Neuronal stem cell (in vitro differentiated cells): Measurements from ENCODE around the gene BCL3.
"Not testable (repeated sequence)": the region's sequence is repeated elsewhere in the genome, so short reads cannot be mapped to it uniquely, and the experiment has no call there.

ENCODE experiments used
- DNase-seq: peaks from one replicate; pipeline ENCODE4 v3.0.0-alpha.2; 2013; ENCODE audit warnings: low spot score
- H2AFZ ChIP-seq: one replicate; pipeline ENCODE4 v1.6.1; 2013; ENCODE audit warnings: mild to moderate bottlenecking, low read length, inconsistent platforms
- H2AK5ac ChIP-seq: 2 replicates; pipeline ENCODE4 v1.6.1; 2013; ENCODE audit warnings: low read depth, mild to moderate bottlenecking, inconsistent platforms, low read length, moderate library complexity, mixed read lengths
- H2BK120ac ChIP-seq: 2 replicates; pipeline ENCODE4 v1.6.1; 2013; ENCODE audit warnings: low read depth, mild to moderate bottlenecking, inconsistent platforms, low read length, moderate library complexity, mixed read lengths
- H2BK12ac ChIP-seq: one replicate; pipeline ENCODE4 v1.6.1; 2013; ENCODE audit warnings: low read length, inconsistent platforms
- H2BK15ac ChIP-seq: 2 replicates; pipeline ENCODE4 v1.6.1; 2013; ENCODE audit warnings: mild to moderate bottlenecking, low read length, inconsistent platforms, mixed read lengths
- H2BK5ac ChIP-seq: one replicate; pipeline ENCODE4 v1.6.1; 2013; ENCODE audit warnings: inconsistent platforms, mild to moderate bottlenecking, low read length, moderate library complexity
- H3K14ac ChIP-seq: one replicate; pipeline ENCODE4 v1.6.1; 2013; ENCODE audit warnings: low read length, inconsistent platforms
- H3K18ac ChIP-seq: 2 replicates; pipeline ENCODE4 v1.6.1; 2013; ENCODE audit warnings: low read length, inconsistent platforms
- H3K23ac ChIP-seq: 2 replicates; pipeline ENCODE4 v1.6.1; 2013; ENCODE audit warnings: low read depth, mild to moderate bottlenecking, mixed read lengths, low read length, inconsistent platforms; ENCODE audit not compliant: poor library complexity
- H3K27ac ChIP-seq: replicated peaks from 3 replicates; pipeline ENCODE4 v1.5.1; 2013; ENCODE audit warnings: low read length, inconsistent platforms
- H3K27me3 ChIP-seq, 3 experiments: 2 replicates each; pipeline ENCODE4 v1.6.1; 2013; ENCODE audit warnings: low read length in 3 of 3, mild to moderate bottlenecking in 2 of 3, inconsistent platforms in 1 of 3, low read depth in 1 of 3, mixed read lengths in 1 of 3, moderate library complexity in 1 of 3; ENCODE audit not compliant: control insufficient read depth in 3 of 3, insufficient read depth in 3 of 3
- H3K36me3 ChIP-seq, 2 donors: replicated peaks in 1 of 2; 2 replicates each; pipeline ENCODE4 v1.6.1; 2013; ENCODE audit warnings: low read length in 2 of 2; ENCODE audit not compliant: control insufficient read depth in 2 of 2, insufficient read depth in 2 of 2
- H3K4ac ChIP-seq: 2 replicates; pipeline ENCODE4 v1.6.1; 2013; ENCODE audit warnings: inconsistent platforms, mild to moderate bottlenecking, low read length, moderate library complexity
- H3K4me1 ChIP-seq, 2 donors: 1 replicate in 1 of 2; 2 replicates in 1 of 2; pipeline ENCODE4 v1.6.1; 2013; ENCODE audit warnings: low read length in 2 of 2, low read depth in 1 of 2; ENCODE audit not compliant: control insufficient read depth in 2 of 2, insufficient read depth in 1 of 2
- H3K4me2 ChIP-seq: one replicate; pipeline ENCODE4 v1.6.1; 2013; ENCODE audit warnings: mild to moderate bottlenecking, low read length, inconsistent platforms; ENCODE audit not compliant: insufficient read depth, poor library complexity, severe bottlenecking
- H3K4me3 ChIP-seq, 2 donors: 2 replicates each; pipeline ENCODE4 v1.5.1; 2013; ENCODE audit warnings: low read length in 2 of 2, mild to moderate bottlenecking in 2 of 2, inconsistent platforms in 1 of 2, moderate library complexity in 1 of 2
- H3K79me1 ChIP-seq: one replicate; pipeline ENCODE4 v1.6.1; 2013; ENCODE audit warnings: low read depth, mild to moderate bottlenecking, inconsistent platforms, low read length, moderate library complexity
- H3K9ac ChIP-seq: one replicate; pipeline ENCODE4 v1.6.1; 2013; ENCODE audit warnings: mild to moderate bottlenecking, low read depth, low read length, inconsistent platforms; ENCODE audit not compliant: poor library complexity
- H3K9me3 ChIP-seq, 2 donors: replicated peaks in 1 of 2; 2 replicates each; pipeline versions ENCODE3 to v1.6.1; 2013; ENCODE audit warnings: low read length in 2 of 2, mild to moderate bottlenecking in 2 of 2, inconsistent platforms in 1 of 2, low read depth in 1 of 2, mixed read lengths in 1 of 2, moderate library complexity in 1 of 2; ENCODE audit not compliant: control insufficient read depth in 2 of 2, insufficient read depth in 1 of 2
- H4K8ac ChIP-seq: one replicate; pipeline ENCODE4 v1.6.1; 2013; ENCODE audit warnings: low read depth, mild to moderate bottlenecking, inconsistent platforms, low read length, moderate library complexity
- H4K91ac ChIP-seq: one replicate; pipeline ENCODE4 v1.6.1; 2013; ENCODE audit warnings: low read length, low read depth, mild to moderate bottlenecking, inconsistent platforms; ENCODE audit not compliant: poor library complexity
- WGBS, 2 donors: extraction: QIAGEN DNeasy Blood & Tissue Kit; methylation state at CpG; one replicate each; pipeline ENCODE4 v1.1.7; 2013; ENCODE audit warnings: missing lambda C conversion rate in 2 of 2, mixed read lengths in 1 of 2; ENCODE audit not compliant: insufficient read length in 2 of 2, insufficient replicate concordance in 1 of 2; ENCODE audit errors: extremely low coverage in 2 of 2; 5-methylcytosine and 5-hydroxymethylcytosine counted together

Gene BCL3

DNA sequence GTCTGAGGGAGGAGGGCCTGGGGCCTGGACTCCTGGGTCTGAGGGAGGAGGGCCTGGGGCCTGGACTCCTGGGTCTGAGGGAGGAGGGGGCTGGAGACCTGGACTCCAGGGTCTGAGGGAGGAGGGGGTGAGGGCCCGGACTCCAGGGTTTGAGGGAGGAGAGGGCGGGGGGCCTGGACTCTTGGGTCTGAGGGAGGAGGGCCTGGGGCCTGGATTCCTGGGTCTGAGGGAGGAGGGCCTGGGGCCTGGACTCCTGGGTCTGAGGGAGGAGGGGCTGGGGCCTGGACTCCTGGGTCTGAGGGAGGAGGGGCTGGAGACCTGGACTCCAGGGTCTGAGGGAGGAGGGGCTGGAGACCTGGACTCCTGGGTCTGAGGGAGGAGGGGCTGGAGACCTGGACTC lies 33.2 kb downstream of the BCL3 start:
- H2BK120ac ChIP-seq, DNase-seq, H3K36me3 ChIP-seq, H2AK5ac ChIP-seq, H3K4me3 ChIP-seq, H3K9me3 ChIP-seq, H3K27ac ChIP-seq, H2BK12ac ChIP-seq, H3K79me1 ChIP-seq, H3K14ac ChIP-seq, H2BK5ac ChIP-seq, H3K9ac ChIP-seq, H3K23ac ChIP-seq, H2BK15ac ChIP-seq, H3K4me1 ChIP-seq, H3K4me2 ChIP-seq, H4K91ac ChIP-seq, H3K18ac ChIP-seq, H4K8ac ChIP-seq, H3K4ac ChIP-seq, H2AFZ ChIP-seq: not testable (repeated sequence)
- WGBS, 2 donors = no CpG with 5 or more reads among the region's 2 CpGs
- peaks cover 0 to 11% (median 6%) of the 10 kb centered on the region in 3 experiments for H3K27me3 ChIP-seq

GRCh38 chr19:44782729-44783128 lies 34.2 kb downstream of the BCL3 start:
- Histone ChIP-seq H3K18ac (peak overlapping the region; percentile 57), H2BK5ac (peak overlapping the region; percentile 66), H3K9ac (no peak overlapping the region), H2BK15ac (peak overlapping the region; percentile 62), H3K36me3 (no peaks in the 10 kb centered on the region), H3K27me3 (peaks cover 0 to 4% (median 3%) of the 10 kb centered on the region in 3 experiments), H3K4me3 (no peak overlapping the region), H2AK5ac (peak overlapping the region; percentile 94), H3K27ac (no peak overlapping the region), H2BK120ac (no peak overlapping the region), H3K4me2 (no peak overlapping the region), H3K4me1 (no peaks in the 10 kb centered on the region), H4K91ac (no peak overlapping the region), H3K23ac (no peak overlapping the region), H3K4ac (no peak overlapping the region), H2AFZ (no peak overlapping the region), H3K9me3 (no peaks in the 10 kb centered on the region), H4K8ac (no peak overlapping the region), H3K79me1 (no peaks in the 10 kb centered on the region), H2BK12ac (no peak overlapping the region), H3K14ac (no peak overlapping the region)
- WGBS, 2 donors = no CpG with 5 or more reads among the region's 5 CpGs
- no peak for DNase-seq

GRCh38 chr19:44783545-44783944 lies 35.0 kb downstream of the BCL3 start:
- Histone ChIP-seq H2BK5ac (no peak overlapping the region), H2BK120ac (no peak overlapping the region), H3K9me3 (no peaks in the 10 kb centered on the region), H2AK5ac (no peak overlapping the region), H4K91ac (no peak overlapping the region), H4K8ac (no peak overlapping the region), H2BK15ac (no peak overlapping the region), H3K9ac (no peak overlapping the region), H3K14ac (no peak overlapping the region), H3K27ac (no peak overlapping the region), H2AFZ (no peak overlapping the region), H3K18ac (no peak overlapping the region), H3K4me2 (no peak overlapping the region), H3K36me3 (no peaks in the 10 kb centered on the region), H3K79me1 (no peaks in the 10 kb centered on the region), H3K27me3 (no peaks in the 10 kb centered on the region), H3K23ac (no peak overlapping the region), H2BK12ac (no peak overlapping the region), H3K4me3 (no peak overlapping the region), H3K4me1 (no peaks in the 10 kb centered on the region), H3K4ac (no peak overlapping the region)
- WGBS, 2 donors = no CpG with 5 or more reads among the region's 4 CpGs
- DNase-seq = no peak

DNA sequence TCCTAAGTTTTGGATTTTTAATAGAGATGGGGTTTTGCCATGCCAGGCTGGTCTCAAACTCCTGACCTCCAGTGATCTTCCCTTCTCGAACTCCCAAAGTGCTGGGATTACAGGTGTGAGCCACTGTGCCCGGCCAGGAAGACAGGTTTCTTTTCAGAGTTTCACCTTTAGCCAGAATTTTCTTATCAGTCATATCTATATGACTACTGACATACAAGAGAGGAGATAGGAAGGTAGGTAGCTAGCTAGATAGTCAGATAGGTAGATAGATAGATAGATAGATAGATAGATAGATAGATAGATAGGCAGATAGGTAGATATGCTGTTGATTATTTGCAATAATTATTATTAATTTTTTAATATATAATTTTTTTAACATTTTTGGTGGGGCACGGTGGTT lies 36.8 kb downstream of the BCL3 start:
- Histone ChIP-seq H2BK15ac (no peak overlapping the region), H3K4me1 (no peaks in the 10 kb centered on the region), H4K8ac (no peak overlapping the region), H2BK120ac (no peak overlapping the region), H2BK5ac (no peak overlapping the region), H3K18ac (no peak overlapping the region), H3K79me1 (no peaks in the 10 kb centered on the region), H3K4ac (no peak overlapping the region), H3K23ac (no peak overlapping the region), H3K9ac (no peak overlapping the region), H2AK5ac (no peak overlapping the region), H4K91ac (no peak overlapping the region), H3K4me2 (no peak overlapping the region), H3K27ac (no peak overlapping the region), H2BK12ac (no peak overlapping the region), H3K36me3 (no peaks in the 10 kb centered on the region), H2AFZ (no peak overlapping the region), H3K27me3 (no peaks in the 10 kb centered on the region), H3K14ac (no peak overlapping the region), H3K4me3 (no peak overlapping the region), H3K9me3 (no peaks in the 10 kb centered on the region)
- no peak for DNase-seq
- WGBS, 2 donors = no CpG with 5 or more reads among the region's 3 CpGs
